Central memory CD8-positive, alpha-beta T cell (primary cell): ENCODE data around the gene PGPEP1.
"Not testable (repeated sequence)": the region's sequence is repeated elsewhere in the genome, so short reads cannot be mapped to it uniquely, and the experiment has no call there.

ENCODE experiments used
- ATAC-seq: fragments of 150-1000 bp; cut with Tn5 transposase; replicated peaks from 2 replicates; pipeline ENCODE4 v1.10.0; 2022; ENCODE audit warnings: mild to moderate bottlenecking, moderate FRiP score, moderate number of reproducible peaks; ENCODE audit not compliant: poor library complexity, severe bottlenecking; ENCODE audit errors: extremely low read depth
- DNase-seq, 2 donors: peaks; one replicate each; pipeline ENCODE4 v3.0.0; 2021; ENCODE audit warnings: low spot score in 2 of 2
- H3K27ac Mint-ChIP-seq: one replicate; pipeline ENCODE4 v1.8.0; 2022; ENCODE audit warnings: low read depth, mild to moderate bottlenecking, moderate library complexity, mixed read lengths
- H3K27me3 Mint-ChIP-seq: one replicate; pipeline ENCODE4 v1.8.0; 2022; ENCODE audit warnings: mixed read lengths
- H3K36me3 Mint-ChIP-seq: one replicate; pipeline ENCODE4 v1.8.0; 2022; ENCODE audit warnings: mild to moderate bottlenecking, moderate library complexity, mixed read lengths; ENCODE audit not compliant: insufficient read depth
- H3K4me1 Mint-ChIP-seq: one replicate; pipeline ENCODE4 v1.8.0; 2022; ENCODE audit warnings: mixed read lengths
- H3K4me3 Mint-ChIP-seq: one replicate; pipeline ENCODE4 v1.8.0; 2022; ENCODE audit warnings: mild to moderate bottlenecking, moderate library complexity, mixed read lengths
- H3K9me3 Mint-ChIP-seq: one replicate; pipeline ENCODE4 v1.8.0; 2022; ENCODE audit warnings: mixed read lengths

Gene PGPEP1

DNA sequence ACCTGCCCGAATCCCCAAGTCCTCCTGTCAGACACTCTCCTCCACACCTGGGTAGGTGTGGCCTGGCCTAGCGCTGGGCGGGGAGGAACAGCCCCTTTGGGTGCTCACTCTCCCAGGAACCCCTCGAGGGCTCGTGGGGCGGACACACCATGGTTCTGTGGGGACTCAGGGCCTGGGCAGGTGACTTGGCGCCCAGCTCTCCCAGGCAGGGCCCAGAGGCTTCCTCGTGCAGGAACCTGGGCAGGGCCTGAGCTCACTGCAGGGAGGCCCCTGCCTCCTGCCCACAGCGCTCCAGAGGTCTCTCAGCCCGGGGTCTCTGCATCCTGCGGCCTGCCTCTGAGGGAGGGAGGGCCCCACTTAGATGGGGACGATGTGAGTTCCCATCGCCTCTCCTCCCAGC, 29.4 kb upstream of the PGPEP1 start:
- no peak overlapping the region for H3K27ac Mint-ChIP-seq
- no peak overlapping the region for H3K4me3 Mint-ChIP-seq
- H3K36me3 Mint-ChIP-seq: peaks cover 27% of the 10 kb centered on the region
- H3K9me3 Mint-ChIP-seq: no peaks in the 10 kb centered on the region
- peaks cover 14% of the 10 kb centered on the region for H3K4me1 Mint-ChIP-seq
- no peak for DNase-seq
- ATAC-seq: no peak
- H3K27me3 Mint-ChIP-seq: no peaks in the 10 kb centered on the region

DNA sequence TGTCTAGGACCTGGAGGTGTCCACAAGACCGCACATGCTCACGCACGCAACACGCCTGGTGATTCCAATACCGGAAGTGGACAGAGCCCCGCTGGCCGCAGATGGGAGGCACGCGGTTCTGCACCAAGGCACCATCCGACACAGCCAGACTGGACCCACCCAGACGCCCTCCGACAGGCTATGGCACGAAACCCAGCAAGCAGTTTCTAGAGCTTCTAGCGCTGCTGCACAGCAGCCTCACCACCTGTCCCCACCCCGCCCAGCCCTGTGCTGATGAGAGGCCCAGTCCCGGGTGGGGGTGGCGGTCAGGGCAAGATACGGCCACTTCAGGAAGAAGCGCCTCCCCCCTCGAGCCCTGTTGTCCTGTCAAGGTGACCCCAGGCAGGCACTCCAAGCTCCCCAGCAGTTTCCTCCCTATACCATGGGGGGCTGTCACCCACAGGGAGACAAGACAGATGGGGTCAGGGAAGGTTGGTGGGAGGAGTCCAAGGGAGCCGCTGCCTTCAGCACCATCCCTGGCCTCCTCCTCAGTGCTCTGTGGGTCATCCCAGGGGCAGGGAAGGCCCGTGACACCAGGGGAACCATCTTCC, 28.8 kb upstream of the PGPEP1 start:
- no peak for DNase-seq
- peaks cover 11% of the 10 kb centered on the region for H3K4me1 Mint-ChIP-seq
- no peaks in the 10 kb centered on the region for H3K9me3 Mint-ChIP-seq
- H3K4me3 Mint-ChIP-seq: no peak overlapping the region
- no peak overlapping the region for H3K27ac Mint-ChIP-seq
- ATAC-seq: no peak
- no peaks in the 10 kb centered on the region for H3K27me3 Mint-ChIP-seq
- peaks cover 24% of the 10 kb centered on the region for H3K36me3 Mint-ChIP-seq

GRCh38 chr19:18312092-18312534, 28.3 kb upstream of the PGPEP1 start:
- Mint-ChIP-seq H3K9me3 (no peaks in the 10 kb centered on the region), H3K4me3 (no peak overlapping the region), H3K36me3 (peaks cover 21% of the 10 kb centered on the region), H3K27me3 (no peaks in the 10 kb centered on the region), H3K27ac (peak overlapping the region; percentile 46), H3K4me1 (peaks cover 6% of the 10 kb centered on the region)
- ATAC-seq (no peak), DNase-seq (no peak)

GRCh38 chr19:18313398-18313797, 27.0 kb upstream of the PGPEP1 start:
- no peak overlapping the region for H3K4me3 Mint-ChIP-seq
- H3K27ac Mint-ChIP-seq: no peak overlapping the region
- no peaks in the 10 kb centered on the region for H3K27me3 Mint-ChIP-seq
- DNase-seq (no peak), ATAC-seq (no peak)
- H3K9me3 Mint-ChIP-seq: no peaks in the 10 kb centered on the region
- peaks cover 10% of the 10 kb centered on the region for H3K4me1 Mint-ChIP-seq
- peaks cover 15% of the 10 kb centered on the region for H3K36me3 Mint-ChIP-seq

DNA sequence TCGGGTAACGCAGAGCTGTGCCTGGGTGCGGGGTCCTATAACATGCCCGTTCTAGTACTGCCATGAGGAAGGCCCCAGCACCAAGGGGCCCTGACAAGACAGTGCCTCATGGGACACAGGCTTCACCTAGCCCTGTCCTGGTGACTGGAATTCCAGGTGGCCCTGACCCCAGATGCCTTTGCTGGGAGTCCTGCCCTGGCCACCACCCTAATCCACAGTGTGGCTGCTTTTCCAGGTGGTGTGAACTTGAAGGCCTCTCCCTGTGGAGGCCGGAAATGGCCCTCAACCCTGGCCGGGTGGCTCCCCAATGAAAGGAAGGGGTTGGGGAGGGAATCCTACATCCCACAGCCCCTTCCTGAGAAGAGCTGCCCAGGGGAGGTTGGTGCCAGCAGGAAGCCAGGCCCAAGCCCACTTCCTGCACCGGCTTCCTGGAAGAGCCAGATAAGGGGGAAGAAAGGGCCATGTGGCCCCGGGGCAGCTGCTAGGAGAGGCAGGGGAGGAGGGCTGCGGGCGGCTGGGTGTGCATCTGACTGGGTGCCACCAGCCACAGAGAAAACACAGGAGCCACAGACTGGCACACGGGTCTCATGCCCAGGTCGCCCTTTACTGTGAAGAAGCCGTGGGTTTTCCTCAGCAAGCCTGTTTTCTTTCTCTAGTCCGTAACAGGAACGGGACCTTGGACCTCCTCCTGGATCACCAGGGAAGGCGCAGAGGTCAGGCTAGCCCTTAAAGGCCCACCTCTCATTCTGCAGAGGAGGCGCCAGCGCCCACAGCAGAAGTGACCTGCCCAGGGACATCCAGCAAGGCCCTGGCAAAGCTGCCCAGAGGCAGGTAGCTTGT, 22.2 kb upstream of the PGPEP1 start:
- Mint-ChIP-seq H3K9me3 (no peaks in the 10 kb centered on the region), H3K4me1 (peaks cover 45% of the 10 kb centered on the region), H3K27ac (peak overlapping the region; percentile 65), H3K27me3 (no peaks in the 10 kb centered on the region), H3K4me3 (peak overlapping the region; percentile 70), H3K36me3 (peaks cover 11% of the 10 kb centered on the region)
- no peak for DNase-seq
- peak; percentile 61 for ATAC-seq

DNA sequence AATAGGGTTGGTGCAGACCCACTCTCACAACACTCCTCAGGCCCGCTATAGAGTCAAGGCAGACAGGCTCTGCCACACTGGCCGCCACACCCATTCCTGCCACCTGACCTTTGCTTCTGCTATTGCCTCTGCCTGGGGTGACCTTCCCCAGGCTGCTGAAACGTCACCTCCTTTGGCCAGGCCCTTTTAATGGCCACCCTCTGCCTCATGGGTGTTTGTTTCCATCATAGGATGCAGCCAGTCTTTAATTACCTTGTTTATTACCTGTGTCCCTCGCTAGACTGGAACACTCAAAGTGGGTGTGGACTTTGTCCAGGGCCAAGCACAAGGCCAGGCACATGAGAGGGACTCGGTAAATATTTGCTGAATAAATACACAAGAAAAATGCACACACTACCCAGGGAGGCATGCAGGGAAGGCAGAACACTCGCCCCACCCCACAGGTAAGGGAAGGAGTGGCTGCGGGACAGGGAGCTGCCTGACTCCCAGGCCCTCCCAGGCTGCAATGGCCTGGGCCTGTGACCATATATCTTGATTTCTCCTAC, 20.7 kb upstream of the PGPEP1 start:
- H3K9me3 Mint-ChIP-seq: no peaks in the 10 kb centered on the region
- H3K27ac Mint-ChIP-seq: peak overlapping the region; percentile 21
- peaks cover 50% of the 10 kb centered on the region for H3K4me1 Mint-ChIP-seq
- peak overlapping the region; percentile 70 for H3K4me3 Mint-ChIP-seq
- ATAC-seq (no peak), DNase-seq (no peak)
- H3K27me3 Mint-ChIP-seq: no peaks in the 10 kb centered on the region
- H3K36me3 Mint-ChIP-seq: peaks cover 12% of the 10 kb centered on the region

GRCh38 chr19:18320865-18321733, 19.3 kb upstream of the PGPEP1 start:
- Mint-ChIP-seq H3K9me3 (no peaks in the 10 kb centered on the region), H3K27ac (peak overlapping the region; percentile 91), H3K27me3 (no peaks in the 10 kb centered on the region), H3K4me3 (peak overlapping the region; percentile 77), H3K4me1 (peaks cover 50% of the 10 kb centered on the region), H3K36me3 (peaks cover 8% of the 10 kb centered on the region)
- DNase-seq (no peak), ATAC-seq (no peak)

- H3K27me3 Mint-ChIP-seq: no peaks in the 10 kb centered on the region
- H3K36me3 Mint-ChIP-seq: peaks cover 8% of the 10 kb centered on the region
- DNase-seq: no peak
- H3K4me3 Mint-ChIP-seq: peak overlapping the region; percentile 77
- peaks cover 50% of the 10 kb centered on the region for H3K4me1 Mint-ChIP-seq
- H3K9me3 Mint-ChIP-seq: no peaks in the 10 kb centered on the region
- peak overlapping the region; percentile 91 for H3K27ac Mint-ChIP-seq
- ATAC-seq: no peak
Measured at GRCh38 chr19:18321734-18322102, 18.7 kb upstream of the PGPEP1 start.

- Mint-ChIP-seq H3K27ac (peak overlapping the region; percentile 91), H3K4me3 (peak overlapping the region; percentile 77), H3K36me3 (peaks cover 8% of the 10 kb centered on the region), H3K27me3 (no peaks in the 10 kb centered on the region), H3K4me1 (peaks cover 50% of the 10 kb centered on the region), H3K9me3 (no peaks in the 10 kb centered on the region)
- ATAC-seq: no peak
- DNase-seq: no peak
Measured at GRCh38 chr19:18322318-18322758, 18.1 kb upstream of the PGPEP1 start.

DNA sequence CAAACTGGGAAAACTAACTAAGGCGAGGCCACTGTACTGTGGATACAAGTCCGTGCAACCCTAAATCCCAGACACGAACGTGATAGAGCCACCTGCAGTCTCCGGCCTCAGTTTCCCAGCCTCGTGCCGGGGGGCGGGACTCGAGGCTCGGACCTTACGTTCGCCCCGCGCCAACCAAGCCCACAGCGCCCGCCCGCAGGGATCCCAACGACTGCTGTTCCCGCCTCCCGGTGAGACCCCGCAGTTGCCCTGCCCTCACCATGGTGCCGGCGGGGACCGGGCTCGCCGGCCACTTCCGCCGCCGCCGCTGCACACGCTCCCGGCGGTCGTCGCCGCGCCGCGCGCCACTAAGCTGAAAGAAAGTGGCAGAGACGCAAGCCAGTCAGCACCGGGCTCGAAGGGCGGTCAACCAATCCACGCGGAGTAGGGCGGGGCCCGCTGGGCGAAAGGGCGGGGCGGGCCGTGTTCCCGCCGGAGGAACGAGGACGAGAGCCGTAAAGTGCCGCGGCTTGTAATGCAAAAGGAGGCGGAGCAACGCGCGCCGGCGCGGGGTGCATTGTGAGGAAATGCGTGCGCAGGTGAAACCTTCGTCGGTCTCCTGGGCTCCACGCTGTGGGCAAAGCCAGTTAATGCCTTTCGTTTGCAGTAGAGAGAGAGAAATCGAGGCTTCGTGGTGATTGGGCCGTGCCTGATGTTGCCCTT, 17.5 kb upstream of the PGPEP1 start, which contains the start of gene LSM4:
Gene LSM4, minus strand, starts transcription at position 318 of the 702 bp plus-strand sequence. Its CDS starts 56 bp downstream, at position 262.
- Mint-ChIP-seq H3K4me1 (peaks cover 45% of the 10 kb centered on the region), H3K36me3 (peaks cover 8% of the 10 kb centered on the region), H3K27me3 (no peaks in the 10 kb centered on the region), H3K9me3 (no peaks in the 10 kb centered on the region), H3K27ac (peak within 1 kb of the TSS; percentile 91), H3K4me3 (peak within 1 kb of the TSS; percentile 77)
- peak; percentile 95 for ATAC-seq
- peak; percentile 96 to 99 for DNase-seq

DNA sequence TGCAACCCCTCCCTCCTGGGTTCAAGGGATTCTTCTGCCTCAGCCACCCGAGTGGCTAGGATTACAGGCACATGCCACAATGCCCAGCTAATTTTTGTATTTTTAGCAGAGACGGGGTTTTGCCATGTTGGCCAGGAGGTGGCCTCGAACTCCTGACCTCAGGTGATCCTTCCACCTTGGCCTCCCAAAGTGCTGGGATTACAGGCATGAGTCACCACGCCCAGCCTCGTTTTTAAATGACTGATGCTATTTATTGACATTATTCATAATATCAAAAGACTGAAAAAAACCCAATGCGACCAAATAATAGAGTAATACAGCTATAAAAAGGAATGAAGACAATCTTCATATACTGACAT, 16.0 kb upstream of the PGPEP1 start:
- not testable (repeated sequence) for H3K4me3 Mint-ChIP-seq, H3K9me3 Mint-ChIP-seq, ATAC-seq, H3K27me3 Mint-ChIP-seq, H3K36me3 Mint-ChIP-seq, DNase-seq
- Mint-ChIP-seq H3K4me1 (peaks cover 45% of the 10 kb centered on the region), H3K27ac (peak overlapping the region; percentile 91)

DNA sequence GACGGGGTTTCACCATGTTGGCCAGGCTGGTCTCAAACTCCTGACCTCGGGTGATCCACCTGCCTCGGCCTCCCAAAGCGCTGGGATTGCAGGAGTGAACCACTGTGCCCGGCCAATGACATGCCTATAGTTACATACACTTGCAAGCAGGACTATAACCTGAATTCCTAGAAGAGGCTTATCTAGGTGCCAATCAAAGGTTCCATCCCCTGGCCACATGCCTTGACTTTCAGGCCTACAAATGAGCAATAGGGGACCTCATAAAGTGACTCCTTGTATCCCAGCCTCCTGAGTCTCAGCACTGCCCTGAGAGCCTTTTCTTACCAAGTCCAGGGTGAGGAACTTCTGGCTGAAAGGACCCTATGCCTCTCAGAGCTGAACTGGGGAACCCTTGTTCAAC, 13.6 kb upstream of the PGPEP1 start:
- ATAC-seq: no peak
- Mint-ChIP-seq H3K9me3 (no peaks in the 10 kb centered on the region), H3K27ac (no peak overlapping the region), H3K4me1 (peaks cover 29% of the 10 kb centered on the region), H3K4me3 (no peak overlapping the region), H3K27me3 (no peaks in the 10 kb centered on the region), H3K36me3 (peaks cover 10% of the 10 kb centered on the region)
- DNase-seq: no peak
